ENCODE data around the gene TMEM61.

- TF ChIP-seq EZH2 (IDR thresholded peaks at IDR 0.05; ENCODE audit: low read depth) = no peak
- no peak for TF ChIP-seq CTCF (conservative IDR thresholded peaks at IDR 0.05)
These were observed 12.7 kb downstream of the TMEM61 start for GRCh38 chr1:54993140-54993539.
